Renal cortical epithelial cell (primary cell): ENCODE data around the gene GPBP1L1. TPM values are rescaled to one million over a fixed set of nuclear protein-coding genes. Genes with fewer than 3 reads are reported as not detected.
"Not testable (repeated sequence)": the region's sequence is repeated elsewhere in the genome, so short reads cannot be mapped to it uniquely, and the experiment has no call there.

Experiments
- DNase-seq: peaks from one replicate; pipeline ENCODE4 v3.0.0-alpha.2; 2011; ENCODE audit warnings: low read depth
- total RNA-seq: library from RNA; depleted of rRNA; stranded (reverse); fragments of >200 nt; gene quantifications from 2 replicates; pipeline ENCODE4 v1.2.3, GENCODE V29; 2014

GPBP1L1 gene
- total RNA-seq, 1 donor from 2014 or later = 140 TPM

DNA sequence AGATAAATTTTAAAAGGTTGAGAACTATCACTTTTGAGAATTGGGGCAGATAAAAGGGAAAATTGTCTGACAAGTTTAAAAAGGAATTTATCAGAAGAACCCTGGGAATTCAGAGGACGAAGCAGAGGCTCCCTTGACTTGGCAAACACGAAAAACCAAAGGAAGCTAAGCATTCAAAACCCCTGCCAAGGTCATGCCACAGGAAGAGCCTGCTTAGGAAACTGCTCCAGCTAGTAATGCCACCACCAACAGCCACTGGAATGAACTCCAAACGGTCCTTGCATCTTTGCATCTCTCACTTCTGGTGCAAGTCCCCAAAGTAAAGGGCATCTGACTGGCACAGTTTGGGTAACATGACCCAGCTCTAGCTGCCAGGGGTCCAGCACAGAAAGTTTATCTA, 7.2 kb downstream of the GPBP1L1 start:
- peak; percentile 40 for DNase-seq

DNA sequence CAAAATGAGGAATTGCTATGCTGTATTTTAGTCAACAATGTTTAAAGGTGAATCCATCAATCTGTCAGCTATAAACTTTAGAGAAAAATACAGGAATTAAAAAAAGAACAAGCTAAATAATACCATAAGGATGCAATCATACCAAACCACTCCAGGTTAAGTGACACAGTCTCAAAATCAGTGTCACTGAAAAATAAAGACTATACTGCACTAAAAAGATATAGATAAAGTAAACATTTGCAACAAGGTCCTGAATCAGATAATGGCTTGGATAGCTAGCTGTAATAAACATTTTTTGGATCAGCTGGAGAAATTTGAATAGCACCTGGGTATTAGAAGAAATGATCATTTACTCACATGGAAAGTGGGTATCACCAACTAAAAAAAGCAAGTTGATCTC, 7.8 kb downstream of the GPBP1L1 start:
- DNase-seq = no peak

DNA sequence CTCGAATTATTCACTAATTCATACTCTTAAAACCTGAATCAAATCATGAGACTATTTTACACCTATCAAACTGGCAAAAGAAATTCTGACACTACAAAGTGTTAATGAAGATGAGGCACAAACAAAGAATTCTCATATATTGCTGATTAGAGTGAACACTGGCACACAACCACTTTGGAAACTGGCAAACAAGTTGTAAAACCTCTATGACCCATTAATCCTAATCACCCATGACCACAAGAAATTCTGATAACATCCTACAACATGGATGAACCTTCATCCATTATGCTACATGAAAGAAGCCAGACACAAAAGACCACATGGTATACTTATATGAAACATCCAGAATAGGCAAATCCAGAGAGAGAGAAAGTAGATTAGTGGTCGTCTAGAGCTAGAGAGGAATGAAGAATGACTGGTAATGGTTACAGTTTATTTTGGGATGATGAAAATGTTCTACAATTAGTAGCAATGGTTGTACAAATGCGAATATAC, 8.5 kb downstream of the GPBP1L1 start:
- DNase-seq = no peak

DNA sequence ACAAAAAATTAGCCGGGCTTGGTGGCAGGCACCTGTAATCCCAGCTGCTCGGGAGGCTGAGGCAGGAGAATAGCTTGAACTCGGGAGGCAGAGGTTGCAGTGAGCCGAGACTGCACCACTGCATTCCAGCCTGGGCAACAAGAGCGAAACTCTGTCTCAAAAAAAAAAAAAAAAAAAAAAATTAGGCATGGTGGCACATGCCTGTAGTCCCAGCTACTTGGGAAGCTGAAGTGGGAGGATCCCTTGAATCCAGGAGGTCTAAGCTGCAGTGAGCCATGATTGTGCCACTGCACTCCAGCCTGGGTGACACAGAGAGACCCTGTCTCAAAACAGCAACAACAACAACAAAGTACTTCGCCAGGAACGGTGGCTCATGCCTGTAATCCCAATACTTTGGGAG, 9.8 kb downstream of the GPBP1L1 start:
- not testable (repeated sequence) for DNase-seq

DNA sequence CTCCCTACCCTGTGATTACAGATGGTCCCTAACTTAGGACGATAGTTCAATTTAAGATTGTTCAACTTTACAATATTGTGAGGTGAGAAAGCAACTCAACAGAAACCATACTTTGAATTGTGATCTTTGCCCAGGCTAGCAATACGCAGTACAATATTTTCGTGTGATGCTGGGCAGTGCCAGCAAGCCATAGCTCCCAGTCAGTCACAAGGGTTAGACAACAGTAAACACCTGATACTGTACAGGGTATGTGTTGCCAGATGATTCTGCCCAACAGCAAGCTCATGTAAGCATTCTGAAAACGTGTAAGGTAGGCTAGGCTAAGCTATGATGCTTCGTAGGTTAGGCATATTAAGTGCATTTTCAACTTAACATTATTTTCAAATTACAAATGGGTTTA, 11.9 kb downstream of the GPBP1L1 start:
- DNase-seq = no peak

DNA sequence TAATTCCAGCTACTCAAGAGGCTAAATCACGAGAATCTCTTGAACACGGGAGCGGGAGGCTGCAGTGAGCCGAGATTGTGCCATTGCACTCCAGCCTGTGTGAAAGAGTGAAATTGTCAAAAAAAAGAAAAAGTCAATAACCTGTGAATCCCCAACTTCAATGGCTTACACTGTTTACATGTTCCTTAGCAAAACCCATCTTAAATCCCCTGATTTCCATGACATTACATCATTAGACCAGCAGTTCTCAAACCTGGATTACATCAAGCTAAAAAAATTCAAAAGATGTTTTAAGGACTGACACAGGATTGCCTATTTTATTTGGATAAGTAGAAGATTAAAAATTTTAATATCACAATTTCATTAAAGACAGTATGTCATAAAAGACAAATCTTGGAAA, 12.4 kb downstream of the GPBP1L1 start:
- DNase-seq = no peak

DNA sequence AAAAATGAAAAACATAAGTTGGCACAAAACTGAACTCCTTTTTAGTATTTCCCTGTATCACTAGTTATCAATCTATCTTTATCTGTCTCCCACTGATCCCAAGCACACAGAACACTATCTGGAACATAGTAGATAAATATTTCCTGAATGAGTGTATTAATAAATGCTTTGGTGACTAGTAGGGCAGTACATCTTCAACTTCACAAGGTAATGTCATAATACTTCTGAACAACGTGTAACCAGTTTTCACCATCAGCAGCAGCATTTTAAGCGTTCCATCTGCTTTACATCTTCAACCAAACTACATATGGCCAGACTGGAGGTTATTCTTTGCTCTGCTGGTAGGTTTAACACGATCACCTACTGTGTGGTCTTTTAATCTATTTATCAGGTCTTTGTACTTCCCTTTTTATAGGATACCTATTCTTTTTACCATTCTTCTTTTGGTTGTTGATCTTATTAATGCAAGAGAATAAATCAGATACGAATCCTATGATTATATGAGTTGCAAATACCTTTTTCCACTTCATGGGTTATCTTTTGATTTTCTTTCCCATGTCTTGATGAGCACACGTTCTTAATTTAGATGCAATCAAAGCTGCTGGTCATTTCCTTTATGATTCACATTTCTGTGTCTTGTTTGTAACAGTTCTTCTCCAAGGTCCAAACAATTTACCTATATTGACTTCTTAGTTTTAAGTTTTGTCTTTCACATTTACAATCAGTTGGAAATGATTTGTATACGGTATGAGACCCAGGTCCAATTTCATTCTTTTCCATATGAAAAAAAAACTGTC, 16.3 kb downstream of the GPBP1L1 start:
- DNase-seq = no peak

DNA sequence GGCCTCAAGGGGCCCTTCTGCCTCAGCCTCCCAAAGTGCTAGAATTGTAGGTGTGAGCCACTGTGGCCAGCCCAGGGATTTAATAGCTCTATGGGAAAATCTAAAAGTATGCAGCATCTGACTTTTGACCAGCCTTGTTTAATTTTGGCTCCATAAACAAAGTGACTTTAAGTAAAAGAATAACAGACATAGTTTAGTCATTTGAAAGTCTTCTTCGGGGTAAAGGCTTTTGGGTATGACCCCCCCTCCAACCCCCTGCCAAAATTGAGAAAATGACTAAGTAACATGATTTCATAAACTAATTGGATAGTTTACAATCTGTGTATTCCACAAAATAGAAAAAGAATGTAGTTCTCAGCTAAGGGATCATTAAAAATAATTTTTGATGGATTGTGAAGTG, 17.0 kb downstream of the GPBP1L1 start:
- DNase-seq = no peak

DNA sequence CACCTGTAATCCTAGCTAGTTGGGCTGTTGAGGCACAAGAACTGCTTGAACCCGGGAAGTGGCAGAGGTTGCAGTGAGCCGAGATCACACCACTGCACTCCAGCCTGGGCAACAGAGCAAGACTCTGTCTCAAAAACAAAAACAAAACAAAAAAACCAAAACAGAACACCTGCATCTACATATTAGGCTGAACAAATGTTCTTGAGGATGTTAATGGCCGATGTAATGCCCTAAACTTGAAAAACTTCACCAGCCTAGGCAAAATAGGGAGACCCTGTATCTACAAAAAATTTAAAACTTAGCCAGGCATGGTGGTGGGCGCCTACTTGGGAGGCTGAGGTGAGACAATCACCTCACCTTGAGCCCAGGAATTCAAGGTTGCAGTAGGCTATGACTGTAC, 17.8 kb downstream of the GPBP1L1 start:
- DNase-seq = no peak

DNA sequence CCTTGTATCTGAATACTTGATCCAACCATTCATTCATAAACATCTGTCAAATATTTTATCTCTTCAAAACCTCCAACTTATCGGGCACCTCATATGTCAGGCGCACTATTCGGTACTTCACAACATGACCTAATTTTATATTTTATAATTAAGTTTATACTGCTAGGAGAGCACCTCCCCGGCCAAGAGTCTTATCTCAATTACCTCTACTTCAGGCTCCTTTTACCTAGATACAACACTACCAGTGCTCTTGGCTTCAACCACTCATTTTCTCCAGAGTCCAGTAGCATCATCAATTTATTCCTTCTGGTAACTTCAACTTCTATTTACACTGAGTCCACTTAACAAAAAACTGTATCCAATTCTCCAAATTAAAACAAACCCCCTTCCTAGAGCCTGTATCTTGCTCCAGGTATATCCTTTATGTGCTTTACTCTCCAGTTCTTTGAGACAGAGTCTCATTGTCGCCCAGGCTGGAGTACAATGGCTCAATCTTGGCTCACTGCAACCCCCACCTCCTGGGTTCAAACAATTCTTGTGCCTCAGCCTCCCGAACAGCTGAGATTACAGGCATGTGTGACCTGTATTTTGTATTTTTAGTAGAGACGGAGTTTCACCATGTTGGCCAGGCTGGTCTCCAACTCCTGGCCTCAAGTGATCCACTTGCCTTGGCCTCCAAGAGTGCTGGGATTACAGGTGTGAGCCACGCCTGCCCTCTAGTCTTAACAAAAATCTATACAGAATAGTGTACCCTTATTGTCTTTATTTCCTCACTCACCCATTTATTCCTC, 18.8 kb downstream of the GPBP1L1 start:
- no peak for DNase-seq

DNA sequence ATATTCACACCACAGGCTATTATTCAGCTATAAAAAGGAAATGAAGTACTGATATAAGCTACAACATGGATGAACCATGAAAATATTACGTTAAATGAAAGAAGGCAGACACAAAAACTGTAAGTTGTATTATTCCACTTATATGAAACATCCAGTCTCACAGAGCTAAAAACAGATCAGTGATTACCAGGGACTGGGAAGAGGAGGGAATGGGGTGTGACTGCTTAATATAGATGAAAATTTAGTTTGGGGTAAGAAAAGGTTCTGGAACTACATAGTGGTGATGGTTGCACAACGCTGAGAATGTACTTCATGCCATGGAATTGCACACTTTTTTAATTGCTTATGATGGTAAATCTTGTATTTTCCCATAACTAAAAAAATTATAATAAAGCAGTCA, 19.5 kb downstream of the GPBP1L1 start:
- no peak for DNase-seq

DNA sequence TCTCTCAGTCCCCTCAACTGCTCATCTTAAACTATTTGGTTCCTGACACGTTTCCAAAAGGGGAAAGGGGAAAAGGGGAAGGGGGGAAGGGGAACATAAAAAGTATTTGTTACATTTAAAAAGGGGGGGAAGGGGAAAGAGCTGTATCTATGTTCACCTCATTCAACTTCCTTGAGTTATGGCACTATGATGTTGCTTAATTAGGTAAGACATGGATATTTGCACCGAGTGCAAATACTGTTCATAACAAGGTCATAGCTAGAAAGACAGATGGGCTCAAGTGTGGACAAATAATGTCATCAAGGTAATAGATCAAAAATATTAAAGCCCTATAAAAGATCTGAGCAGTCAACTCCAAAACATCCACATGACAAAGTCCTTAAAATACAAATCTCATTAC, 26.0 kb downstream of the GPBP1L1 start:
- DNase-seq = no peak

DNA sequence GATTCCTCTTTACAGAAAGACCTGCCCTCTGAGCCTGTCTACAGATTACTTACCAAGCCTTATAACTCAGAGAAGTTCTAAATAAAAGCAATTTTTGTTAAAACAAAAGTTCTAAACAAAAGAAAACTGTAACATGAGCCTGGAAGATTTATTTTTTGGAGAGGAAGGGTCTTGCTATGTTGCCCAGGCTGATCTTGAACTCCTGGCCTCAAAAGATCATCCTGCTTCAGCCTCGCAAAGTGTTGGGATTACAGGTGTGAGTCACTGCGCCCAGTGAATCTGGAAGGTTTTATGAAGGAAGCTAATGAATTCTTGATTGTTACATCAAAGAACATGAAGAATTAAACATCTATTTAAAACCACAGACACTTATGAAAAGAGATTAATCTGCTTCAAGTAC, 27.1 kb downstream of the GPBP1L1 start:
- no peak for DNase-seq

DNA sequence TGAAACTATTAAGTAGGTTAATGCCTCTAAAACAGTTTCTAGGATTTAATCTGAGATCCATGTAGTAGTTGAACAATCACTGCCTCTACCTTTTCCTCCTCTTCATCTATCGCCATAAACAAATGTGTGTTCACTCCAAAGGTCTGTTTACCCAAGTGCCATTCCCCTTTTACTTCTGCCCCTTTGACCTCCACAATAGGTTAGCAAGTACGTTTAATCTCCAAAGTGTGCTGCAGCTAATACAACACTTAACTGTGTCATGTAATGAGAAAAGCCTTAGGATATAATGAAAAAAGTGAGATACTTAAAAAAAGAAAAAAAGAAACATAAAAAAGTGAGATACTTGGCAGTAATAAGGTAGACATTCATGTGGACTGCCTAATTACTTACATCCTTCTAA, 28.2 kb downstream of the GPBP1L1 start:
- DNase-seq = no peak

DNA sequence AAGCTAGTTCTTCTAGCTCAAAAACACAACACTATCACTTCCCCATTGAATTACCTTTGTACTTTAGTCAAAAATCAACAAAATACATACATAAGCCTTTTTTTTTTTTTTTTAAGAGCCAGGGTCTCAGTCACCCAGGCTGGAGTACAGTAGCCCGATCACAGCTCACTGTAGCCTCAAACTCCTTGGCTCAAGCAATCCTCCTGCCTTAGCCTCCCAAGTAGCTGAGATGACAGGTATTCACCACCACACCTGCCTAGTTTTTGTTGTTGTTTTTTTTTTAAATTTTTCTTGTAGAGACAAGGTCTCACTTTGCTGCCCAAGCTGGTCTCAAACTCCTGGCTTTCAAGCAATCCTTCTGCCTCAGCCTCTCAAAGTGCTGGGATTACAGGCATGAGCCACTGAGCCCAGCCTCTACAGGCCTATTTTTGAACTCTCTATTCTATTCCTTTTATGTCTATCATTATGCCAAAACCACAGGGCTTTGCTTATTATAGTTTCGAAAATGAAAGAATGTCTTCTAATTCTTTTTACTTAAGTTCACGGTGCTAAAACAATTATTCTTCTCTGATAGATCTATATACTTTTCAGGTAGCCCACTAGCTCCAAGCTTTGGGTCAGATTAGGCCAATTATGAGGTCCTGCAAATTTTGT, 29.6 kb downstream of the GPBP1L1 start:
- DNase-seq = no peak

DNA sequence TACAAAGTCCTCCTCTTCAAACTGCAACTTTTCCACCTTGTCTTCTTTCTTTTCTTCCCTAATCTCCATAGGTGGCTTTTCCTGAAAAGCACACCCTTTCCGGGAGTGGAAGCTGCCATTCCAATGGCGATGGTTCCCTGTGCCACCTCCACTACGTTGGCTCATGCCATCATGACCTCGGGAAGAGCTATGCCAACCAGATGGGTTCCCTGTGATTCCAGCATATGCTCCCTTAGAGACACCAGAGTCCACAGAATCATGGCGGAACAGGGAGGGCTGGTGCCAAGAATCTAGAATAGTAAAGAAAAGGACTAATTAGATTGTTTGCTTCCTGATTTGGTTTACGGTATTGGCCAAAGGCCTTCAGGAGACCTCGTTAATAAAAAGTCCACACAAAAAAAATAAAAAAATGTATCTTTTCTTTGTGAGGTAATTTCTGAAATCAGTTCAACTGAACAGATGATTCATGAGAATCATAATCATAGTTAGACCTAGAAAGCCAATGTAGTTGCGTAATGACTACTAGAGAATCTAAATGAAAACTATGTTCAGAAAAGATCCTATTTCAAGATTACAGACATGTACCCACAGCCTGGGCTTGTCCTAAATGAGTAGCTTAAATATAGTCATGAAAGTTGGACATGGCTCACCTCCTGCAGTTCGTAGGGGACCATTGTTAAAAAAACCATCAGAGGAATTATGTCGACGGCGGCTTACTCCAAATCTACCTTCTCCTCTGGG, 31.6 kb downstream of the GPBP1L1 start:
- no peak for DNase-seq

DNA sequence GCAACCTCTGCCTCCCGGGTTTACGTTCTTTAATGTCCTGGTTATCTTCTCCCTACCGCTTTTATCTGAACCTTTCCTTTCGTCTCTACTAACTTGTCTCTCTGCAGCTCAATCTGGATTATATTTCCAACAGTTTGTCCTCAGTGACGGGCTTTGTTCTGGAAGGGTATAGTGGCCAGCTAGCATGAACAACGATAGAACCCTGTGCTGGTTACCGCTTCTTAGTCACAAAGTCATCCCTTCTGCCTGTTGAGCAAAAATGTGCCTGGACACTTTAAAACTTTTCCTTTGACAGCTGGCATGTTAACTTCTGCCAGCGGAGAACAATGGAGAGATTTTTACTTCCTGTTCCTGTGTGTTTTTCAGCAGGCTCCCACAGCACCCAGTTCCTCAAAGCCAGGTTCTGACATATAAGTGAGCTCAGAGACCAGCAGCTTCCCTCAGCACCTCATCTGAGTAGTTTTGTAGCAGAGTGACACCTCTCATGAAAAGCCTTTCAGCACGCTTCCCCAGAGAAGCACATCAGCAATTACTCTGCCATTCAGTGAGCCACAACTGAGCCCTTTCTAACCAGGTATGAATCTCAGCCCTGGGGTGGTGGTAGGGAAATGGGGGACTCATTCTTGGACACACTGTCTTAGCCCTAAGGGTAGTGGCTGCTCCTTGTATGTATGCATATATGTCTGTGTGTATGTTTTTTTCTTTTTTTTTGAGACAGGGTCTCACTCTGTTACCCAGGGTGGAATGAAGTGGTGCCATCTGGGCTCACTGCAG, 38.9 kb downstream of the GPBP1L1 start:
- DNase-seq = no peak

DNA sequence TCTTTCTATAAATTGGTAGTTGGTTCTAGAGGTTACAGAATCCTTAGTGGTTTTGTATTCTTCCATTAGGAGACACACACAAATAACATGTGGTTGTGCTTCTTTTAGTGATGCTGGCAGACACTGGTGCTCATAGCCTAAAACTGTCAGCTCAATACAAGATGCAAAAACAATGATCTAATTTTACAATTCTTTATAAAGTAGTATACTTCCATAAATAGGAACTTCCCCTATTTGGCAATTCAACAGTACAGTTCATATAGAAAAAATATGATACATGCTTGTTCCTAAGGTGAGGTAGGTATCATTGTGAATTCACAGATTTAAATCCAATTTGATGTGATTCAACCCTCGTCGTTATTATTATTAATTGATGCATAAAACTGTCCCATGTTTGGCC, 41.7 kb downstream of the GPBP1L1 start:
- DNase-seq = no peak

DNA sequence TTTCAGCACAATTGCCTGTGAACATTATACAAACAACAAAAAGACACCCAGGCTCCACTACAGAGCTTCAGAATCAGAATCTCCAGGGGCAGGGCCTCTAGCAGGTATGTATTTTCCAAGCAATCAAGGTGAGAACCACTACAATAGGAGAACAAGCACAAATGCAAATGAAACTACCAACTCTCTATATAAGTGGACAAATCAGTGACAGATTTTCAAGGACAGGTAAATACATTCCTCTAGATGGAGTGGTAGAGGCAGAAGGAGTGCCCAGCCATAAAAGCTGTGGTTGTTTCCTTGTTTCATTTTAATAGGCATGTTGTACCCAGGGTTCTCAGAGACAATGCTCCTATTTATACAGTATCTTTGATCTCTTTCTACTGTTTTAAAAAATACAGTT, 42.4 kb downstream of the GPBP1L1 start:
- DNase-seq = peak; percentile 67

DNA sequence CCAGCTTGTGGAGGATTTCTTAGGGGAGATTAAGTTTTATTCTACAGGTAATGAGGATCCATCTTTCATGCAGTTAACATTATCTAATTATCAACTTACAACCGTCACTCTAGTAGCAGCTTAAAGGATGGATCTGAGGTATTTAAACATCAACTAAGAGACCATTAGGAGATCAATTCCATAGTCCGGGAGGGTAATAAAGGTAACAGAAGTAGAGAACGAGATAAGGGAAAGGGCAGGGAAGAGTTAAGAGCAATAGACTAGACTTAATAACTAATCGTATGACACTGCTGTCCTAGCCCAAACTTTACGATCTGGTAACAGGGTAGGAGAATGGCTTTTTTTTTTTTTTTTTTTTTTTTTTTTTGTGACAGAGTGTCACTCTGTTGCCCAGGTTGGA, 43.0 kb downstream of the GPBP1L1 start:
- DNase-seq = no peak

DNA sequence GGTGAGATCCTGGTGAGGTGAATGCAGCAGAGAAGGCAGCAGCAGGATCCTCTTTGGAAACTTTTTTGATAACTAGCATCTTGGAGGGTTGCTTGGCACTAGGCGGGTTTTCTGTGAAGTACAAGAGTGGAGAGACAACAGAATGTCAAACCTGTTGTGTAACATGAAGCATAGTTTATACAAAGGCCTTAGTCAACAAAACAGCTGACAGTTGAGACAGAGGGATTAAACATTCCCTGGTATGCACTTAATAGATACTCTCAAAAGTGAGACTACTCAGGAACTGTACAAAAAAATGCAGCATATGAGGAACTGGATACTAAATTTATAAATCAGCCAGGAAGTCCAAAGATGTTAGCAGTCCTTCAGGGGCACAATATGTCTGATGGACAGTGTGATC, 46.0 kb downstream of the GPBP1L1 start:
- no peak for DNase-seq
